GM19467 (cell line): ENCODE data around the gene PAX8.

ENCODE experiments used
- ATAC-seq: cut with Tn5 transposase; IDR thresholded peaks from one replicate; pipeline ENCODE4 v1.9.1; 2021; ENCODE audit warnings: mild to moderate bottlenecking, moderate library complexity; ENCODE audit not compliant: unreplicated experiment

The PAX8 gene

GRCh38 chr2:113268621-113269360, 9.9 kb downstream of the PAX8 start:
- ATAC-seq: no peak

GRCh38 chr2:113266431-113266830, 12.3 kb downstream of the PAX8 start:
- no peak for ATAC-seq

GRCh38 chr2:113264713-113265403, 13.9 kb downstream of the PAX8 start:
- ATAC-seq: no peak

- ATAC-seq: no peak
Observed at GRCh38 chr2:113263546-113263945, 15.2 kb downstream of the PAX8 start.

- ATAC-seq: no peak
Observed at GRCh38 chr2:113260991-113261390, 17.7 kb downstream of the PAX8 start.

- no peak for ATAC-seq
Observed at GRCh38 chr2:113258471-113259147, 20.1 kb downstream of the PAX8 start.

GRCh38 chr2:113257516-113258264, 21.0 kb downstream of the PAX8 start:
- ATAC-seq: no peak

GRCh38 chr2:113255140-113256070, 23.3 kb downstream of the PAX8 start:
- ATAC-seq: no peak

GRCh38 chr2:113253453-113253852, 25.3 kb downstream of the PAX8 start:
- ATAC-seq: no peak

- no peak for ATAC-seq
Observed at GRCh38 chr2:113252047-113252590, 26.6 kb downstream of the PAX8 start.

GRCh38 chr2:113251118-113251517, 27.6 kb downstream of the PAX8 start:
- ATAC-seq: no peak

GRCh38 chr2:113248997-113249770, 29.5 kb downstream of the PAX8 start:
- no peak for ATAC-seq

GRCh38 chr2:113246606-113247005, 32.1 kb downstream of the PAX8 start:
- ATAC-seq: no peak

GRCh38 chr2:113245276-113245711, 33.4 kb downstream of the PAX8 start:
- ATAC-seq: no peak

GRCh38 chr2:113242327-113242726, 36.4 kb downstream of the PAX8 start:
- no peak for ATAC-seq

GRCh38 chr2:113240915-113241911, 37.5 kb downstream of the PAX8 start:
- ATAC-seq: no peak

- no peak for ATAC-seq
Observed at GRCh38 chr2:113240150-113240914, 38.4 kb downstream of the PAX8 start.
